HepG2 (cell line): ENCODE results near the gene SPON2.

Experiments used
- NR2F2 ChIP-seq: IDR thresholded peaks from 2 replicates; pipeline ENCODE4 v1.6.1; 2012; ENCODE audit warnings: low read depth, inconsistent platforms, borderline replicate concordance
- ZNF788 ChIP-seq: sonication (generic); formaldehyde crosslinking; IDR thresholded peaks from 2 replicates; pipeline ENCODE4 v1.5.0; 2020; ENCODE audit warnings: mild to moderate bottlenecking, missing genetic modification reagents, borderline replicate concordance
- TF ChIP-seq, protein P1 (sequence below): sonication (generic); formaldehyde crosslinking; IDR thresholded peaks from 2 replicates; pipeline ENCODE4 v1.5.0; 2020; ENCODE audit warnings: mild to moderate bottlenecking, missing genetic modification reagents

DNA sequence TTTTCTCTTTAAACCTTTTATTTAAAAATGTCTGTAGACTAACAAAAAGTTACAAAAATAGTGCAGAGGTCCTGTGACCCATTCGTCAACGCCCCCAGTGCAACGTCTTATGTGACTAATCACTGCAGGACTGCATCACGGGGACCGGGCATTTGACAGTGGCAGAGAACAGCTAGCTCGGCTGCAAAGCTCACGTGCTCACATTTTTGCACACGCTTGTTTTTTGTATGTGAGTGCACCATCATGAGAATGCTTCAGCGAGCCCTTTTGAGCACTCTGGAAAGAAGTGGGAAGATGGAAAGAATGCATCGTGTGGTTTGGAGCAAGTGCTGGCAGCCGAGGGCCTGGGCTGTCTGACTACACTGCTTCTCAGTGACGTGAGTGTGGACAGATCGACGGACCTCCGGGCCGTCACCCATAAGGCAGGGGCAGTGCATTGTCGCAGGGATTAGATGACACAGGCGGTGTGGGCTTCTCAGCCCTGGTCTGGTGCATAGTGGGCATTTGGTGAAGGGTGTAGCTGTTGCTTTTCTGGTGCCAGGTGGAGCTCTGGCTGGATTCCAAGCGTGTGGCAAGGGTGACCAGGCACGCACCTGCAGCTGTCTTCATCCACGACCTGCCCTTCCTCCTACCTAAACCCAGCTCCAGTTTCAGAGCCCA is 17.7 kb downstream of the SPON2 start:
- no peak for TF ChIP-seq NR2F2
- TF ChIP-seq, protein P1, sequence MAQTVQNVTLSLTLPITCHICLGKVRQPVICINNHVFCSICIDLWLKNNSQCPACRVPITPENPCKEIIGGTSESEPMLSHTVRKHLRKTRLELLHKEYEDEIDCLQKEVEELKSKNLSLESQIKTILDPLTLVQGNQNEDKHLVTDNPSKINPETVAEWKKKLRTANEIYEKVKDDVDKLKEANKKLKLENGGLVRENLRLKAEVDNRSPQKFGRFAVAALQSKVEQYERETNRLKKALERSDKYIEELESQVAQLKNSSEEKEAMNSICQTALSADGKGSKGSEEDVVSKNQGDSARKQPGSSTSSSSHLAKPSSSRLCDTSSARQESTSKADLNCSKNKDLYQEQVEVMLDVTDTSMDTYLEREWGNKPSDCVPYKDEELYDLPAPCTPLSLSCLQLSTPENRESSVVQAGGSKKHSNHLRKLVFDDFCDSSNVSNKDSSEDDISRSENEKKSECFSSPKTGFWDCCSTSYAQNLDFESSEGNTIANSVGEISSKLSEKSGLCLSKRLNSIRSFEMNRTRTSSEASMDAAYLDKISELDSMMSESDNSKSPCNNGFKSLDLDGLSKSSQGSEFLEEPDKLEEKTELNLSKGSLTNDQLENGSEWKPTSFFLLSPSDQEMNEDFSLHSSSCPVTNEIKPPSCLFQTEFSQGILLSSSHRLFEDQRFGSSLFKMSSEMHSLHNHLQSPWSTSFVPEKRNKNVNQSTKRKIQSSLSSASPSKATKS (CRISPR knock-in tag): no peak
- TF ChIP-seq ZNF788 (CRISPR knock-in tag): no peak
